ENCODE measurements around the gene MXD3.

DNA sequence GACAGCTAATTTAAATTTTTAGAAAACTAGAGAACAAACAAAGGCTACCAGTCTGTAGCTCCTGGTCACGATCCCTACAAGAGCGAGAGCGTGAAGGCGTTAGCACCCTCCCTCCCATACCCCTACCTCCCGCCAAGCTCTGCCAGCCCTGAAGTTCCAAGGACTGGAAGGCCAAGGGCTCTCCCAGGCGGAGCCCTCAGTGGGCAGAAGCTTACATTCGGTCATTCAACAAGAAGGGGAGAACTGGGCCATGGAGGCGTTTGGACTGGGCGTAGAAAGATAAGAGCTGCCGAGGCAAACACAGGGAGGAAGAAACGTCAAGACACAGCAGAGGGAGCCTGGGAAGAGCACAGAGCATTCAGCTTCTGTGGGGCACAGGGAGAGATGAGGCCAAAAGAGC, 3.0 kb downstream of the MXD3 start:
- TF ChIP-seq TAF1 (IDR thresholded peaks at IDR 0.05; ENCODE audit: borderline replicate concordance, insufficient read depth, low read length) (no peak), POLR2AphosphoS5 (IDR thresholded peaks at IDR 0.05; ENCODE audit: low read depth, low read length) (no peak), SIN3A (IDR thresholded peaks at IDR 0.05; ENCODE audit: borderline replicate concordance, insufficient read depth, low read length) (no peak)
- TF ChIP-seq, protein P1, sequence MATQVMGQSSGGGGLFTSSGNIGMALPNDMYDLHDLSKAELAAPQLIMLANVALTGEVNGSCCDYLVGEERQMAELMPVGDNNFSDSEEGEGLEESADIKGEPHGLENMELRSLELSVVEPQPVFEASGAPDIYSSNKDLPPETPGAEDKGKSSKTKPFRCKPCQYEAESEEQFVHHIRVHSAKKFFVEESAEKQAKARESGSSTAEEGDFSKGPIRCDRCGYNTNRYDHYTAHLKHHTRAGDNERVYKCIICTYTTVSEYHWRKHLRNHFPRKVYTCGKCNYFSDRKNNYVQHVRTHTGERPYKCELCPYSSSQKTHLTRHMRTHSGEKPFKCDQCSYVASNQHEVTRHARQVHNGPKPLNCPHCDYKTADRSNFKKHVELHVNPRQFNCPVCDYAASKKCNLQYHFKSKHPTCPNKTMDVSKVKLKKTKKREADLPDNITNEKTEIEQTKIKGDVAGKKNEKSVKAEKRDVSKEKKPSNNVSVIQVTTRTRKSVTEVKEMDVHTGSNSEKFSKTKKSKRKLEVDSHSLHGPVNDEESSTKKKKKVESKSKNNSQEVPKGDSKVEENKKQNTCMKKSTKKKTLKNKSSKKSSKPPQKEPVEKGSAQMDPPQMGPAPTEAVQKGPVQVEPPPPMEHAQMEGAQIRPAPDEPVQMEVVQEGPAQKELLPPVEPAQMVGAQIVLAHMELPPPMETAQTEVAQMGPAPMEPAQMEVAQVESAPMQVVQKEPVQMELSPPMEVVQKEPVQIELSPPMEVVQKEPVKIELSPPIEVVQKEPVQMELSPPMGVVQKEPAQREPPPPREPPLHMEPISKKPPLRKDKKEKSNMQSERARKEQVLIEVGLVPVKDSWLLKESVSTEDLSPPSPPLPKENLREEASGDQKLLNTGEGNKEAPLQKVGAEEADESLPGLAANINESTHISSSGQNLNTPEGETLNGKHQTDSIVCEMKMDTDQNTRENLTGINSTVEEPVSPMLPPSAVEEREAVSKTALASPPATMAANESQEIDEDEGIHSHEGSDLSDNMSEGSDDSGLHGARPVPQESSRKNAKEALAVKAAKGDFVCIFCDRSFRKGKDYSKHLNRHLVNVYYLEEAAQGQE (IDR thresholded peaks at IDR 0.05; ENCODE audit: insufficient read depth in 1 of 2, low read depth in 2 of 2, low read length in 2 of 2) = no peak

All from PFSK-1 (cell line).